T-cell (primary cell): Measurements from ENCODE around the gene CTNNA1. TPM values are rescaled to one million over a fixed set of nuclear protein-coding genes. Genes with fewer than 3 reads are reported as not detected.
A peak's percentile ranks its signal among the peaks of the same experiment; 100 is the strongest.

Experiments
- ATAC-seq, 4 experiments: fragments of 200-7000 bp in 3 of 4; fragments of 150-1000 bp in 1 of 4; cut with Tn5 transposase; replicated peaks in 1 of 4; 1 replicate in 3 of 4; 2 replicates in 1 of 4; pipeline ENCODE4 v1.10.0; 2021; ENCODE audit warnings: moderate library complexity in 3 of 4, mild to moderate bottlenecking in 2 of 4, moderate number of reproducible peaks in 1 of 4
- CTCF ChIA-PET, 2 donors: fragments of 300-600 bp; sonication (Branson Sonifier 250); formaldehyde crosslinking; loops; one replicate each; lab custom pipeline; 2022; ENCODE audit warnings: antibody characterized with exemption in 2 of 2; lab: Charles Lee
- POLR2A ChIA-PET, 2 donors: fragments of 300-600 bp; sonication (Branson Sonifier 250); formaldehyde crosslinking; loops; one replicate each; lab custom pipeline; 2022; ENCODE audit warnings: antibody characterized with exemption in 2 of 2; lab: Charles Lee
- DNase-seq, 35 experiments: peaks; one replicate each; pipeline versions ENCODE4 v3.0.0 to v3.0.0-alpha.2; 2013 to 2023
- H3K27ac ChIP-seq: one replicate; pipeline ENCODE4 v1.5.1; 2013; ENCODE audit warnings: low read length
- H3K27me3 ChIP-seq, 2 experiments: replicated peaks in 1 of 2; 1 replicate in 1 of 2; 2 replicates in 1 of 2; pipeline versions ENCODE4 v1.6.1 to v1.7.0; 2013; ENCODE audit warnings: low read length in 1 of 2, mixed read lengths in 1 of 2; ENCODE audit not compliant: control insufficient read depth in 2 of 2, insufficient read depth in 2 of 2; ENCODE audit errors: extremely low read depth in 1 of 2
- H3K36me3 ChIP-seq, 2 donors: 1 replicate in 1 of 2; 2 replicates in 1 of 2; pipeline versions ENCODE4 v1.6.1 to v1.7.0; 2013; ENCODE audit warnings: low read length in 1 of 2; ENCODE audit not compliant: control insufficient read depth in 2 of 2, insufficient read depth in 1 of 2; ENCODE audit errors: extremely low read depth in 1 of 2
- H3K4me1 ChIP-seq, 2 experiments: 1 replicate in 1 of 2; 2 replicates in 1 of 2; pipeline versions ENCODE4 v1.6.1 to v1.7.0; 2013; ENCODE audit warnings: low read length in 2 of 2, mixed read lengths in 1 of 2; ENCODE audit not compliant: insufficient read depth in 2 of 2, control insufficient read depth in 1 of 2; ENCODE audit errors: extremely low read depth in 1 of 2
- H3K4me3 ChIP-seq, 2 donors: 1 replicate in 1 of 2; 2 replicates in 1 of 2; pipeline versions ENCODE4 v1.5.1 to v1.7.0; 2013; ENCODE audit warnings: mild to moderate bottlenecking in 2 of 2, low read length in 1 of 2, moderate library complexity in 1 of 2; ENCODE audit not compliant: control insufficient read depth in 1 of 2; ENCODE audit errors: extremely low read depth in 1 of 2
- H3K9me3 ChIP-seq: 2 replicates; pipeline ENCODE4 v1.7.0; 2013
- H3K27ac Mint-ChIP-seq, 2 donors: one replicate each; pipeline ENCODE4 v1.8.0; 2020 to 2021; ENCODE audit warnings: mild to moderate bottlenecking in 2 of 2, mixed read lengths in 2 of 2
- H3K27me3 Mint-ChIP-seq, 2 donors: one replicate each; pipeline ENCODE4 v1.8.0; 2021 to 2022; ENCODE audit warnings: mixed read lengths in 2 of 2
- H3K36me3 Mint-ChIP-seq: one replicate; pipeline ENCODE4 v1.8.0; 2021; ENCODE audit warnings: mixed read lengths
- H3K4me1 Mint-ChIP-seq, 3 donors: one replicate each; pipeline ENCODE4 v1.8.0; 2020 to 2022; ENCODE audit warnings: mixed read lengths in 3 of 3, mild to moderate bottlenecking in 1 of 3
- H3K4me3 Mint-ChIP-seq, 3 donors: one replicate each; pipeline ENCODE4 v1.8.0; 2020 to 2022; ENCODE audit warnings: mild to moderate bottlenecking in 3 of 3, mixed read lengths in 3 of 3, moderate library complexity in 3 of 3
- H3K9me3 Mint-ChIP-seq, 3 donors: one replicate each; pipeline ENCODE4 v1.8.0; 2020 to 2022; ENCODE audit warnings: mixed read lengths in 3 of 3
- WGBS: methylation state at CpG from one replicate; pipeline ENCODE4 v1.1.5; 2013; ENCODE audit warnings: missing lambda C conversion rate; ENCODE audit not compliant: insufficient coverage; 5-methylcytosine and 5-hydroxymethylcytosine counted together
- total RNA-seq, 35 experiments: library from RNA in 6 of 35; stranded (reverse) in 6 of 35; fragments of 120-200 nt in 1 of 35; gene quantifications; one replicate each; pipeline versions ENCODE4 v1.2.1 to v1.2.4 and lab custom pipeline; 2013 to 2026

The CTNNA1 gene
- total RNA-seq, 5 donors from 2014 or later (not counting 1 experiment from before 2014, with no cell fraction given): 13.5 to 33.3 (median 18.5) TPM

DNA sequence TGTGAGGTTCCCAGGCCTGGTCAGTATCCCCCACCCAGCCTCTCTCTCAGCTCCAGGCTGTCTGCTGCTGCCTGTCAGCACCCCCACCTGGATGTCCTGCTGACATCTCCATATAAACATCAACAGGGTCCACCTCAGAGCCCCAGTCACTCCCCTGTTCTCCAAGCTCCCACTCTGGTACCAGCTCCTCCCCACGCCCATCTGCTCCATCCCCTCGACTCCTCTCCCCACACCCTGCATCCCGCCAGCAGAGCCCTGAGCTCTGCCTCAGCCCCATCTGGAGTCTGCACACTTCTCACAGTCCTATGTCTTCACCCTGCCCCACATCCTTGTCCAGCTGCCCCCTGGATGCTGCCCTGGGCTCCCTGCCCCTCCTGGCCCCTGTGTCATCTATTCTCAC lies 189.6 kb downstream of the CTNNA1 start:
- no peak overlapping the region for H3K27ac ChIP-seq
- H3K27me3 Mint-ChIP-seq: no peaks in the 10 kb centered on the region
- 98% methylated on average over 3 of the region's 3 CpGs for WGBS
- peaks cover 6% of the 10 kb centered on the region in 2 donors for H3K36me3 ChIP-seq
- H3K4me3 ChIP-seq: no peak overlapping the region
- no peaks in the 10 kb centered on the region for H3K27me3 ChIP-seq
- no peaks in the 10 kb centered on the region for H3K4me1 ChIP-seq
- ATAC-seq (no peak), DNase-seq (no peak)
- no peak overlapping the region for H3K27ac Mint-ChIP-seq
- H3K9me3 ChIP-seq: no peaks in the 10 kb centered on the region
- peaks cover 40% of the 10 kb centered on the region for H3K36me3 Mint-ChIP-seq
- ChIA-PET POLR2A (interaction anchor here (0.6 to 1.0 kb wide), 3 partner anchors 12 to 876 kb away, joined by 3 to 4 read pairs (median 3); no protein-coding TSS in a partner anchor), CTCF (no interaction called here)
- H3K4me3 Mint-ChIP-seq: no peak overlapping the region
- H3K9me3 Mint-ChIP-seq: peaks cover 0 to 4% (median 0%) of the 10 kb centered on the region in 3 donors
- H3K4me1 Mint-ChIP-seq: peaks cover 8 to 15% (median 11%) of the 10 kb centered on the region in 3 donors

DNA sequence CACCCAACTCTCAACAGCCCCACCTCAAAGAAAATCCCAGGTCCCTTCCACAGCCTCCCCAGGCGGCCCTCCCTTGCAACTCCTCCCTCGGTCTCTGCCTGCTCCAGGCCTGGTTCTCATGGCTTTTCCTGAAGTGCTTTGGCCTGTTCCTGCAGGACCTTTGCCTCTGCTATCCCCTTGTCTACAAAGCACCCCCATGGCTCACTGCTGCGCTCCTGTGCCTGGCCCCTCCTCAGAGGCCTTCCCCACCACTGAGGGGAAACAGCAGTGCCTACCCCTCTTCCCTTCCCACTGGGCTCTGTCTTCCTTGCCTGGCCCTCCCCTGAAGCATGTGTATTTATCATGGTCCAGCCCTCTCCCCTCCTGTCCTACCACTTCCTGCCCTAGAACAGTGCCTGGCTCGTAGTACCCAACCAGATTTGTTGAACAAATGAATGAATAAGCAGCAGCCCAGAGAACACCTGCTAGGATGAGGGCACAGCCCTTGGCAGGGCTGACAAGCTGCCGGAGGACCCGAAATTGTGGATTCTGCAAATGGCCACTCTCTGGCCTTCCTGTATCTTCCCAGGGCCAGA lies 190.5 kb downstream of the CTNNA1 start:
- peaks cover 8 to 15% (median 11%) of the 10 kb centered on the region in 3 donors for H3K4me1 Mint-ChIP-seq
- Histone ChIP-seq H3K4me3 (no peak overlapping the region), H3K27me3 (no peaks in the 10 kb centered on the region), H3K36me3 (peaks cover 6 to 9% of the 10 kb centered on the region in 2 donors), H3K9me3 (no peaks in the 10 kb centered on the region), H3K27ac (no peak overlapping the region), H3K4me1 (no peaks in the 10 kb centered on the region)
- POLR2A ChIA-PET: no interaction called here
- H3K27me3 Mint-ChIP-seq: no peaks in the 10 kb centered on the region
- H3K9me3 Mint-ChIP-seq: peaks cover 0 to 4% (median 0%) of the 10 kb centered on the region in 3 donors
- WGBS: 84% methylated on average over 6 of the region's 6 CpGs
- H3K27ac Mint-ChIP-seq: no peak overlapping the region
- CTCF ChIA-PET: no interaction called here
- DNase-seq (peak in 1 of 35 experiments; percentile 9), ATAC-seq (no peak)
- no peak overlapping the region for H3K4me3 Mint-ChIP-seq
- peaks cover 47% of the 10 kb centered on the region for H3K36me3 Mint-ChIP-seq

DNA sequence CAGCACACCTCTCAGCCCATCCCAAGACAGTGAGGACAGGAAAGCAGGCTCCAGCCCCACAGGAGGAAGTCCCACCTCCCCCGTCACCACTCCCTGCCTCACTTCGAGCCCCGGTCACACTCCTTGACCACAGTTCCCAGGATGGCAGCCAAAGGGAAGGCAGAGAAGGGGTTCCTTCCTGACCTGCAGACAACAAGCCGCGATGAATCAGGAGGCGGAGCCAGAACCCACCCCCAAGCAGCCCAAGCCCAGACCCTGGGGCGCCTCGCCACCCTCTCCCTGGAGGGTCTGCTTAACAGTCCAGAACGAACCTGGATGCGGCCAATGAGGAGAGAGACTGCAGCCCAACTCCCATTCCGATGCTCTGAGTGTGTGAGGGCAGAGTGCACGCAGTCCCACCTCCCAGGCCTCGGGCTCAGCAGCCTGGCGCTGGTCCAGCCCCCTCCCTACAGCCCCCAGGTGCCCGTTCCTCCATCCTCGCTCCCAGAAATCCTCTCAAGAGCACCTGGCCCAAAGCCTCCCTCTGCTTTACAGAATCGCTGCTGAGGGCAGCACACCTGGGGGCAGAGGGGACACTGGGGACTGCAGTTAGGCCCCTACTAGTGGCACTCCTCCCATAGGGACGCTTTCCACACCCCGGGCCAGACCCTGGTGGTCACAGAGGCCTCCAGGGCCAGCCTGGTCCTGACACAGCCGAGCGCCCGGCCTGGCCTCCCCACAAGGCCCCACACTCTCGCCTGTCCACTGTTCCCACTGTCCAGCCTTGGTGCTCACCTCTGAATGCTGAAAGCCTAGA lies 191.5 kb downstream of the CTNNA1 start:
- Mint-ChIP-seq H3K9me3 (peaks cover 0 to 4% (median 0%) of the 10 kb centered on the region in 3 donors), H3K36me3 (peaks cover 49% of the 10 kb centered on the region), H3K27me3 (no peaks in the 10 kb centered on the region), H3K4me3 (no peak overlapping the region), H3K4me1 (peaks cover 8 to 15% (median 11%) of the 10 kb centered on the region in 3 donors), H3K27ac (no peak overlapping the region)
- H3K27me3 ChIP-seq: no peaks in the 10 kb centered on the region
- POLR2A ChIA-PET: no interaction called here
- CTCF ChIA-PET: no interaction called here
- H3K4me1 ChIP-seq: no peaks in the 10 kb centered on the region
- H3K27ac ChIP-seq: no peak overlapping the region
- H3K9me3 ChIP-seq: no peaks in the 10 kb centered on the region
- H3K4me3 ChIP-seq: no peak overlapping the region
- WGBS: 93% methylated on average over 16 of the region's 23 CpGs
- H3K36me3 ChIP-seq: peaks cover 6 to 9% of the 10 kb centered on the region in 2 donors
- ATAC-seq (no peak), DNase-seq (peak in 1 of 35 experiments; percentile 12)

DNA sequence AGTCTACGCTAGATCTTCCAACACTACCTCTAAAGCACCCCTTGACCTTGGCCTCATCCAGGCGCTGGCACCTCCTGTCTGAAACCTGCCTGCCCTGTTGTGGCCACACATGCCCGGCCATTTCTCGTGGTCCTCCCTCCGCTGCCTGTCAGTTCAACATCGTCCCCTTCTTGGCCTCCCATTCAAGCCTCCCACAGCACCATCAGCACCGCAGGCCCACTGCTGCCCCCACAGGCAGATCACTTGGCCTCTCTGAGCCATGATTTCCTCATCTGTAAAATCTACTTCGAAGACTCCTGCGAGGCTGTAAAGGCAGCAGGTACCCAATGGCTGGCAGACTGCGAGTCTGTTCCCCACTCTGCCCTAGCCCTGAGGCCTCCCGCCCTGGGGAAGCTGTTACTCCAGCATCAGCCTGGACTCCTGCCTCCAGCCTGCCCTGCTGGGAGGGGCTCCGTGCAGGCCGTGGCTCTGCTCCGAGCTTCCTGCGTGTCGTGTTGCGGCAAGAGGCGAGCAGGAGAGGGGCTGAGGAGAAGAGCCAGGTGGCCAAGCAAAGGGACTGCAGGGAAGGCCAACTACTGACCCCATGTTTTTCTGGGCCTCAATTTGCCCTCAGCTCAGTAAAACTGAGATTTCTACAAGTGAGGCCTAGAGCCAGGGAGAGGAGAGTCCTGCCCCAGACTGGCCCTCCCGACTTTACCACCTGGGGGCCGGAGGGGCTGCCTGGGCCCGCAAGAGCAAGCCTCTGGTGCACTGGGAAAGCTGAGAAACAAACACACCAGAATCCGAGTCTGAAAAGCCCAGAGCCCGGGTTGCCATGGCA lies 192.4 kb downstream of the CTNNA1 start:
- H3K36me3 ChIP-seq: peaks cover 6 to 9% of the 10 kb centered on the region in 2 donors

DNA sequence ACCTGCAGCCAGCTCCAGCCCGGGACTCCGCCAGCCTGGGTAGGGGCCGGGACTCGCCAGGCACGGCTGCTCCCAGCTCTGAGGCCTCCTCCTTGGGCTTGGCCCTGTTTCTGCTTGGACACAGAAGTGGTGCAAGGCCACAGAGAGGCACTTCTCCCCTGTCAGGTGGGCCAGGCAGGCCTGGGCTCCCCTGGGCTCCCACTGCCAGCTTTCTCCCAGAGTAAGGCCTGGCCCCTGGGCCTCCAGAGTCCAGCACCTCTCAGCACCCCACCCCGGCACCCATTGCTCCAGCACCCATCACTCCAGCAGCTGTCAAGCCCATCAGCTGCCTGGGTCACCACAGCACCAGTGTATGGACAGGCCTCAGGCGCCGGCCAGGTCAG lies 193.0 kb downstream of the CTNNA1 start:
- peaks cover 0 to 15% (median 4%) of the 10 kb centered on the region in 3 donors for H3K4me1 Mint-ChIP-seq
- H3K9me3 ChIP-seq: no peaks in the 10 kb centered on the region
- no peak overlapping the region for H3K4me3 Mint-ChIP-seq
- no peak overlapping the region for H3K27ac ChIP-seq
- WGBS: 97% methylated on average over 7 of the region's 8 CpGs
- no peaks in the 10 kb centered on the region for H3K27me3 ChIP-seq
- H3K4me3 ChIP-seq: no peak overlapping the region
- no peaks in the 10 kb centered on the region for H3K4me1 ChIP-seq
- no peaks in the 10 kb centered on the region for H3K9me3 Mint-ChIP-seq
- CTCF ChIA-PET: no interaction called here
- no peak for ATAC-seq
- H3K27me3 Mint-ChIP-seq: no peaks in the 10 kb centered on the region
- H3K36me3 ChIP-seq: peaks cover 6 to 9% of the 10 kb centered on the region in 2 donors
- POLR2A ChIA-PET: no interaction called here
- H3K27ac Mint-ChIP-seq: no peak overlapping the region
- peaks cover 53% of the 10 kb centered on the region for H3K36me3 Mint-ChIP-seq
- no peak for DNase-seq

More for the DNA sequence above, 192.4 kb downstream of the CTNNA1 start:
- Histone ChIP-seq H3K27me3 (no peaks in the 10 kb centered on the region), H3K27ac (no peak overlapping the region), H3K4me3 (no peak overlapping the region), H3K4me1 (no peaks in the 10 kb centered on the region), H3K9me3 (no peaks in the 10 kb centered on the region)
- ChIA-PET POLR2A (no interaction called here), CTCF (no interaction called here)
- Mint-ChIP-seq H3K36me3 (peaks cover 52% of the 10 kb centered on the region), H3K27me3 (no peaks in the 10 kb centered on the region), H3K4me3 (no peak overlapping the region), H3K9me3 (peaks cover 0 to 2% (median 0%) of the 10 kb centered on the region in 3 donors), H3K27ac (no peak overlapping the region), H3K4me1 (peaks cover 6 to 15% (median 10%) of the 10 kb centered on the region in 3 donors)
- ATAC-seq (no peak), DNase-seq (peak in 1 of 35 experiments; percentile 9)
- WGBS: 95% methylated on average over 23 of the region's 23 CpGs
